Testis (tissue), 2 donors: ENCODE data around the gene ANKH.

Experiments used
- CTCF ChIP-seq, 3 experiments: fragments of 450-650 bp in 2 of 3; fragments of 200-600 bp in 1 of 3; sonication (generic) in 1 of 3; IDR thresholded peaks; one replicate each; pipeline ENCODE4 v1.5.1; 2016 to 2019; ENCODE audit warnings: antibody characterized with exemption in 3 of 3, mild to moderate bottlenecking in 2 of 3, moderate library complexity in 1 of 3
- POLR2A ChIP-seq: fragments of 450-650 bp; IDR thresholded peaks from one replicate; pipeline ENCODE4 v1.6.1; 2017; ENCODE audit warnings: antibody characterized with exemption, mild to moderate bottlenecking, moderate library complexity

DNA sequence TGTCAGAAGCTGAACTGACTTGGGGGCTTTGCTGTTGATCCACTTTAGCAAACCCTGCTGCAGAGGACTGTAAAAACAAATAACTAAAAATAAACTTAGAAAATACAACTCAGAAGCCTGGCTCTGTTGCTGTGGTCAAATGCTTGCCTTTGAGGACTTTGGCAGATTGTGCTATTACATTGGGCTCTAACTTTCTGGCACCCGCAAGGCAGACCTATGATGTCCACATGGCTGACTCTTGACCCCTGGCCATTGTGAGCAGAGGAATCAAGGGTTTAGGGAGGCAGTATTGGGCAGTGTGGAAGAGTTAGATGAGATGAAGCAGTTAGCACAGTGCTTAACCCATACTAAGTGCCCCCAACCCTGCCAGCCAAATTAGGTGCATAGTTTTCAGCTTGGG is 173.1 kb downstream of the ANKH start:
- TF ChIP-seq CTCF (IDR thresholded peaks at IDR 0.05) (no peak), POLR2A (no peak)
